Measurements from ENCODE around the gene AKAP3.
A peak's percentile ranks its signal among the peaks of the same experiment; 100 is the strongest.

AKAP3 gene

DNA sequence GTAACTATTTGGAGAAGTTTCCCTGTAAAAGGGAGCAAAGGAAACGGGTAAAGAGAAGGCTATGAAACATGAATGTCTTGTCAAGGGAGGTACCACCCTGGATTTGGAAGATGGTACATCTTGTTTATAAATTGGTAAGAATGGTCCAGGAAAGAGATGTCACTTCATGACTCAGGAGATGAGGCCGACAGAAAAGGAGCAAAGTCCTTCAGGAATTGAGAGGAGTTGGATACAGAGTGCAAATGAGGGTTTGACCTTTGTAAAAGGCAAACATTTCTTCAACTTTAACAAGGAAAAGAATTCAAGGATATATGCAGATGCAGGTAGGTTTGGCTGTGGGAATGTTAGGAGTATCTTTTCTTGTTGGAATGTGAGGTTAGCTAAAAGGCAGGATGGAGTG lies 30.9 kb upstream of the AKAP3 start:
- Histone ChIP-seq H2AK5ac (ENCODE audit: low read length) (no peak overlapping the region), H3K4me2 (ENCODE audit: low read length) (no peak overlapping the region), H3K18ac (ENCODE audit: low read length) (no peak overlapping the region), H4K91ac (ENCODE audit: low read depth, low read length) (no peak overlapping the region), H3K9ac (ENCODE audit: low read length) (no peak overlapping the region), H2BK5ac (ENCODE audit: low read depth, low read length, poor library complexity) (no peak overlapping the region), H2BK12ac (ENCODE audit: low read length) (no peak overlapping the region), H3K27ac (ENCODE audit: low read depth, low read length) (no peak overlapping the region), H2AFZ (ENCODE audit: insufficient read depth, low read length, poor library complexity) (no peak overlapping the region), H4K12ac (ENCODE audit: low read depth, low read length) (no peak overlapping the region), H3K79me1 (ENCODE audit: low read length) (no peaks in the 10 kb centered on the region), H2BK120ac (ENCODE audit: insufficient read depth, low read length, poor library complexity) (no peak overlapping the region), H3K14ac (ENCODE audit: low read length) (no peak overlapping the region), H3K27me3 (ENCODE audit: insufficient read depth, low read length) (no peaks in the 10 kb centered on the region), H4K8ac (ENCODE audit: low read depth, low read length) (no peak overlapping the region), H3K9me3 (ENCODE audit: insufficient read depth, low read depth, low read length) (no peaks in the 10 kb centered on the region), H3K79me2 (ENCODE audit: control insufficient read depth, insufficient read depth, low read length, poor library complexity) (no peaks in the 10 kb centered on the region), H3K4ac (ENCODE audit: low read depth, low read length) (no peak overlapping the region), H3K4me1 (ENCODE audit: control insufficient read depth in 1 of 2, insufficient read depth in 2 of 2, low read length in 2 of 2) (no peaks in the 10 kb centered on the region), H3K4me3 (ENCODE audit: low read depth, low read length) (no peak overlapping the region), H3K23ac (ENCODE audit: low read length) (no peak overlapping the region), H3K36me3 (ENCODE audit: control insufficient read depth in 1 of 2, insufficient read depth in 2 of 2, low read length in 2 of 2) (peaks cover 7 to 10% of the 10 kb centered on the region in 2 experiments)
- DNase-seq: no peak
- no CpG with 5 or more reads among the region's 2 CpGs for WGBS (ENCODE audit: extremely low coverage, insufficient coverage, insufficient read length)

DNA sequence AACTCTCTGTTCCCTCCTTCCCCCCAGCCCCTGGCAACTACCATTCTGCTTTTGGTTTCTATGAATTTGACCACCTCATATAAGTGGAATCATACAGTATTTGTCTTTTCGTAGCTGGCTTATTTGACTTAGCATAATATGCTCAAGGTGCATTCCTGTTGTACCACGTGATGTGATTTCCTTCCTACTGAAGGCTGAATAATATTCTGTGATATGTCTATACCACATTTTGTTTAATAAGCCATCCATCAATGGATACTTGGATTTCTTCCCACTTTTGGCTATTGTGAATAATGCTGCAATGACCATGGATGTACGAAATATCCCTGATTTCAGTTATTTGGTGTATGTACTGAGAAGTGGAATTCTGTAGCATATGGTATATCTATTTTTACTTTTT lies 16.4 kb upstream of the AKAP3 start:
- Histone ChIP-seq H3K79me1 (ENCODE audit: low read length) (no peaks in the 10 kb centered on the region), H3K4me3 (ENCODE audit: low read depth, low read length) (no peak overlapping the region), H4K91ac (ENCODE audit: low read depth, low read length) (no peak overlapping the region), H3K36me3 (ENCODE audit: control insufficient read depth in 1 of 2, insufficient read depth in 2 of 2, low read length in 2 of 2) (peaks cover 7 to 35% of the 10 kb centered on the region in 2 experiments), H3K14ac (ENCODE audit: low read length) (no peak overlapping the region), H2BK5ac (ENCODE audit: low read depth, low read length, poor library complexity) (no peak overlapping the region), H3K18ac (ENCODE audit: low read length) (no peak overlapping the region), H3K27ac (ENCODE audit: low read depth, low read length) (no peak overlapping the region), H3K27me3 (ENCODE audit: insufficient read depth, low read length) (no peaks in the 10 kb centered on the region), H3K9ac (ENCODE audit: low read length) (no peak overlapping the region), H3K23ac (ENCODE audit: low read length) (no peak overlapping the region), H4K8ac (ENCODE audit: low read depth, low read length) (no peak overlapping the region), H3K4me2 (ENCODE audit: low read length) (no peak overlapping the region), H3K79me2 (ENCODE audit: control insufficient read depth, insufficient read depth, low read length, poor library complexity) (no peaks in the 10 kb centered on the region), H3K4me1 (ENCODE audit: control insufficient read depth in 1 of 2, insufficient read depth in 2 of 2, low read length in 2 of 2) (peaks cover 0 to 3% of the 10 kb centered on the region in 2 experiments), H2AFZ (ENCODE audit: insufficient read depth, low read length, poor library complexity) (no peak overlapping the region), H2AK5ac (ENCODE audit: low read length) (no peak overlapping the region), H2BK120ac (ENCODE audit: insufficient read depth, low read length, poor library complexity) (no peak overlapping the region), H2BK12ac (ENCODE audit: low read length) (no peak overlapping the region), H4K12ac (ENCODE audit: low read depth, low read length) (no peak overlapping the region), H3K4ac (ENCODE audit: low read depth, low read length) (no peak overlapping the region), H3K9me3 (ENCODE audit: insufficient read depth, low read depth, low read length) (no peaks in the 10 kb centered on the region)
- WGBS (ENCODE audit: extremely low coverage, insufficient coverage, insufficient read length): no CpG with 5 or more reads among the region's 3 CpGs
- no peak for DNase-seq

DNA sequence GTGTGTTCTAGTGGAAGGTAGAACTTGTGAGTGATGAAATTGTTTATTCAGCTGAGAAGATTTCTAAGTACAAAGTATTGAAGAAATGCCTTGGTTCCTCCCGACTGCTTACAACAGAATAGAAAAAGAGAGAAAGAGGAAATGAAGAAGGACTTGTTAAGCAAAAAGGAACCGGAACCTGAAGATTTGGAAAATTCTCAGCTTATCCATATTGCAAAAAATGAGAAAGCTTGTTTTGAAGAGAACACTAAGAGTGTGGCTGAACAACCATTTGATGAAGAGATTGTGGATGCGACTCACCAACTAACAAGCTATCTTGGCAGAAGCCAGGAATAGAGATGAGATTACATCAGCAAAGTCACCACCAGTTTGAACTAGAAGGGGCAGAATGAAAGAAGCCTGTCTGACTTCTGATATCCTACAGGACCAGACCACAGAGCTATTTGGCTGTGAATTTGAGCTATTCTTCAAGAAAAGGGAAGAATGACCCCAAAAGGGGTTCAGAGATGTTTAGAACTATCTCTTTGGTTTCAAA lies 15.2 kb upstream of the AKAP3 start:
- Histone ChIP-seq H3K18ac (ENCODE audit: low read length) (no peak overlapping the region), H3K79me1 (ENCODE audit: low read length) (no peaks in the 10 kb centered on the region), H2BK12ac (ENCODE audit: low read length) (no peak overlapping the region), H3K36me3 (ENCODE audit: control insufficient read depth in 1 of 2, insufficient read depth in 2 of 2, low read length in 2 of 2) (peaks cover 7 to 44% of the 10 kb centered on the region in 2 experiments), H2BK5ac (ENCODE audit: low read depth, low read length, poor library complexity) (no peak overlapping the region), H2AFZ (ENCODE audit: insufficient read depth, low read length, poor library complexity) (no peak overlapping the region), H3K4me2 (ENCODE audit: low read length) (no peak overlapping the region), H2BK120ac (ENCODE audit: insufficient read depth, low read length, poor library complexity) (no peak overlapping the region), H3K14ac (ENCODE audit: low read length) (no peak overlapping the region), H3K4me1 (ENCODE audit: control insufficient read depth in 1 of 2, insufficient read depth in 2 of 2, low read length in 2 of 2) (peaks cover 0 to 3% of the 10 kb centered on the region in 2 experiments), H4K12ac (ENCODE audit: low read depth, low read length) (no peak overlapping the region), H3K23ac (ENCODE audit: low read length) (no peak overlapping the region), H3K27me3 (ENCODE audit: insufficient read depth, low read length) (no peaks in the 10 kb centered on the region), H3K4me3 (ENCODE audit: low read depth, low read length) (no peak overlapping the region), H3K4ac (ENCODE audit: low read depth, low read length) (no peak overlapping the region), H4K91ac (ENCODE audit: low read depth, low read length) (no peak overlapping the region), H3K9me3 (ENCODE audit: insufficient read depth, low read depth, low read length) (no peaks in the 10 kb centered on the region), H3K9ac (ENCODE audit: low read length) (no peak overlapping the region), H2AK5ac (ENCODE audit: low read length) (no peak overlapping the region), H3K79me2 (ENCODE audit: control insufficient read depth, insufficient read depth, low read length, poor library complexity) (no peaks in the 10 kb centered on the region), H3K27ac (ENCODE audit: low read depth, low read length) (no peak overlapping the region), H4K8ac (ENCODE audit: low read depth, low read length) (peak overlapping the region; percentile 19)
- WGBS (ENCODE audit: extremely low coverage, insufficient coverage, insufficient read length): no CpG with 5 or more reads among the region's 3 CpGs
- peak; percentile 13 to 72 for DNase-seq

DNA sequence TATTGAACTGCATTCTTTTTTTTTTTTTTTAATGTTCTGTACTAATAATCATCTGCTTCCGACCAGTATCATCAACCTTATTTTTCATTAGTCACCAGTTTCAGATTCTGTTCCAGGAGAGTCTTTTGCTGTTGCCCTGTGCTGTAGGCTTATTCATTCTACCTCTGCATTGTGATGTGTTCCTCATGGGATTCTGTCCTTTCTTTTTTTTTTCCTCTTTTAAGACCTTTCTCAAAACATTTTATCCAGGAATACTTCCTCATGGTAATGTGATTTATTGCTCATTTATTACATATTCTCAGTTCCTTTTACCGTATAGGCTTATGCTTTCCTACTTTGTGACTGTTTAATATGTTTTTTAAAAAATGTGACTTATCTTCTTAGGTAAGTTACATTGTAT lies 4.8 kb upstream of the AKAP3 start:
- H4K12ac ChIP-seq (ENCODE audit: low read depth, low read length): no peak overlapping the region
- no peak overlapping the region for H3K14ac ChIP-seq (ENCODE audit: low read length)

More for the DNA sequence above, 4.8 kb upstream of the AKAP3 start:
- H3K23ac ChIP-seq (ENCODE audit: low read length): no peak overlapping the region
- no peak overlapping the region for H3K18ac ChIP-seq (ENCODE audit: low read length)
- no peak overlapping the region for H2AFZ ChIP-seq (ENCODE audit: insufficient read depth, low read length, poor library complexity)
- H4K8ac ChIP-seq (ENCODE audit: low read depth, low read length): no peak overlapping the region
- no peak overlapping the region for H3K4ac ChIP-seq (ENCODE audit: low read depth, low read length)
- WGBS (ENCODE audit: extremely low coverage, insufficient coverage, insufficient read length): no CpG with 5 or more reads among the region's 2 CpGs
- no peak overlapping the region for H2BK5ac ChIP-seq (ENCODE audit: low read depth, low read length, poor library complexity)
- no peak overlapping the region for H3K4me3 ChIP-seq (ENCODE audit: low read depth, low read length)
- H3K9me3 ChIP-seq (ENCODE audit: insufficient read depth, low read depth, low read length): no peaks in the 10 kb centered on the region
- peaks cover 2% of the 10 kb centered on the region for H3K79me2 ChIP-seq (ENCODE audit: control insufficient read depth, insufficient read depth, low read length, poor library complexity)
- H3K27ac ChIP-seq (ENCODE audit: low read depth, low read length): no peak overlapping the region
- no peak overlapping the region for H2BK12ac ChIP-seq (ENCODE audit: low read length)
- no peak overlapping the region for H2BK120ac ChIP-seq (ENCODE audit: insufficient read depth, low read length, poor library complexity)
- peaks cover 4 to 23% of the 10 kb centered on the region in 2 experiments for H3K36me3 ChIP-seq (ENCODE audit: control insufficient read depth in 1 of 2, insufficient read depth in 2 of 2, low read length in 2 of 2)
- DNase-seq: no peak
- no peak overlapping the region for H3K4me2 ChIP-seq (ENCODE audit: low read length)
- H2AK5ac ChIP-seq (ENCODE audit: low read length): no peak overlapping the region
- H3K9ac ChIP-seq (ENCODE audit: low read length): no peak overlapping the region
- no peak overlapping the region for H4K91ac ChIP-seq (ENCODE audit: low read depth, low read length)
- no peaks in the 10 kb centered on the region for H3K4me1 ChIP-seq (ENCODE audit: control insufficient read depth in 1 of 2, insufficient read depth in 2 of 2, low read length in 2 of 2)
- H3K27me3 ChIP-seq (ENCODE audit: insufficient read depth, low read length): no peaks in the 10 kb centered on the region
- peaks cover 4% of the 10 kb centered on the region for H3K79me1 ChIP-seq (ENCODE audit: low read length)

All from trophoblast cell (in vitro differentiated cells and primary cell).